DND-41 (cell line): ENCODE data around the gene KLK15.

Source experiments
- EZH2 ChIP-seq: IDR thresholded peaks from 3 replicates; pipeline ENCODE4 v1.6.1; 2012; ENCODE audit warnings: borderline replicate concordance, low read depth, mild to moderate bottlenecking, moderate library complexity, low read length, inconsistent platforms; ENCODE audit not compliant: severe bottlenecking
- TF ChIP-seq, protein P1 (sequence below): IDR thresholded peaks from 2 replicates; pipeline ENCODE4 v1.5.1; 2012; ENCODE audit warnings: borderline replicate concordance, low read length, moderate library complexity, mild to moderate bottlenecking; ENCODE audit not compliant: poor library complexity, severe bottlenecking; ENCODE audit errors: extremely low read depth

- TF ChIP-seq EZH2 = no peak
- TF ChIP-seq, protein P1, sequence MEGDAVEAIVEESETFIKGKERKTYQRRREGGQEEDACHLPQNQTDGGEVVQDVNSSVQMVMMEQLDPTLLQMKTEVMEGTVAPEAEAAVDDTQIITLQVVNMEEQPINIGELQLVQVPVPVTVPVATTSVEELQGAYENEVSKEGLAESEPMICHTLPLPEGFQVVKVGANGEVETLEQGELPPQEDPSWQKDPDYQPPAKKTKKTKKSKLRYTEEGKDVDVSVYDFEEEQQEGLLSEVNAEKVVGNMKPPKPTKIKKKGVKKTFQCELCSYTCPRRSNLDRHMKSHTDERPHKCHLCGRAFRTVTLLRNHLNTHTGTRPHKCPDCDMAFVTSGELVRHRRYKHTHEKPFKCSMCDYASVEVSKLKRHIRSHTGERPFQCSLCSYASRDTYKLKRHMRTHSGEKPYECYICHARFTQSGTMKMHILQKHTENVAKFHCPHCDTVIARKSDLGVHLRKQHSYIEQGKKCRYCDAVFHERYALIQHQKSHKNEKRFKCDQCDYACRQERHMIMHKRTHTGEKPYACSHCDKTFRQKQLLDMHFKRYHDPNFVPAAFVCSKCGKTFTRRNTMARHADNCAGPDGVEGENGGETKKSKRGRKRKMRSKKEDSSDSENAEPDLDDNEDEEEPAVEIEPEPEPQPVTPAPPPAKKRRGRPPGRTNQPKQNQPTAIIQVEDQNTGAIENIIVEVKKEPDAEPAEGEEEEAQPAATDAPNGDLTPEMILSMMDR = no peak
These were observed 39.8 kb downstream of the KLK15 start for GRCh38 chr19:50793558-50794065.
